ENCODE data around the gene MYOZ3.

DNA sequence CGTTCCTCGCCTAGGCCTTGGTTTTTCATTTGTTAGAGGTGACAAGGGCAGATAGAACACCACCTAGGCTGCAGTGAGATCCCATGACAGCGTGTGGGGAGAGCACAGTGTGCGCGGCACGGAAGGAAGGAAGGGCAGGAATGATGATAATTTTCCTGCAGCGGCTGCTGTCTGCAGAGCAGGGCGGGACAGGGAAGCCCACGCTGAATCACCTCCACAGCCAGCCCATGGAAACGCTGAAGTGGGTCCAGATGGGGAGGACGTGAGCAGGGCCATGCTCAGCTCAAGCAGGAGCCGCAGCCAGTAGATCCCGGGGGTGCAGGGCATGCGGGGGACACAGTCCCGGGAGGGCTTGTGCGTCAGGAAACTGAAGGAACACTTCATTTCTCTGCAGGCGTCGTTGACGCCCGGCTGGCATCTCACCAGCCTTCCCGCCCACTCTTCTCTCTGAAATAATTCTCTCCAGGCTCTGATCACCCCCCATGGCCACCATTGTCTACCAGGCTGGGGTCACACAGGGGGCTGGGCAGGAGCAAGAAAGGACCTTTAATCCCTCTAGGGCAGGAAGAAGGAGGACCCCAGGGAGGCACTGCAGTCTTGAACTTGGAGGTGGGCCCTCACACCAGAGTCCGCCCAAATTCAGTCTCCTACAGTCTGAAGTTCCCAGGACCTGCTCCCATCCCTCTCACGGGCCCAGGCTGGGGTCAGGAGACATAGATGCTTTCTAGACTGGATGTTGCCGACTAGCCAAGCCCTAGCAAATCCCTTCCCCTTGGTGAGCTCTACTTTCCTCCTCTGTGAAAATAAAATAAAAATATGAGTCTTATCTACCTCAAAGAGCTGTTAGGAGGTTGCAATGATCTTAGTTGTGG, 41.5 kb upstream of the MYOZ3 start:
- TF ChIP-seq, protein P1, sequence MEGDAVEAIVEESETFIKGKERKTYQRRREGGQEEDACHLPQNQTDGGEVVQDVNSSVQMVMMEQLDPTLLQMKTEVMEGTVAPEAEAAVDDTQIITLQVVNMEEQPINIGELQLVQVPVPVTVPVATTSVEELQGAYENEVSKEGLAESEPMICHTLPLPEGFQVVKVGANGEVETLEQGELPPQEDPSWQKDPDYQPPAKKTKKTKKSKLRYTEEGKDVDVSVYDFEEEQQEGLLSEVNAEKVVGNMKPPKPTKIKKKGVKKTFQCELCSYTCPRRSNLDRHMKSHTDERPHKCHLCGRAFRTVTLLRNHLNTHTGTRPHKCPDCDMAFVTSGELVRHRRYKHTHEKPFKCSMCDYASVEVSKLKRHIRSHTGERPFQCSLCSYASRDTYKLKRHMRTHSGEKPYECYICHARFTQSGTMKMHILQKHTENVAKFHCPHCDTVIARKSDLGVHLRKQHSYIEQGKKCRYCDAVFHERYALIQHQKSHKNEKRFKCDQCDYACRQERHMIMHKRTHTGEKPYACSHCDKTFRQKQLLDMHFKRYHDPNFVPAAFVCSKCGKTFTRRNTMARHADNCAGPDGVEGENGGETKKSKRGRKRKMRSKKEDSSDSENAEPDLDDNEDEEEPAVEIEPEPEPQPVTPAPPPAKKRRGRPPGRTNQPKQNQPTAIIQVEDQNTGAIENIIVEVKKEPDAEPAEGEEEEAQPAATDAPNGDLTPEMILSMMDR (IDR thresholded peaks at IDR 0.05): no peak
- TF ChIP-seq ZFX (IDR thresholded peaks at IDR 0.05; ENCODE audit: borderline replicate concordance): no peak

All from 22Rv1 (cell line).